Peyer's patch (tissue), 4 donors: ENCODE measurements around the gene NOD1.

Experiments used
- POLR2A ChIP-seq, 2 donors: fragments of 450-650 bp; IDR thresholded peaks; one replicate each; pipeline ENCODE4 v1.5.1; 2017; ENCODE audit warnings: antibody characterized with exemption in 2 of 2, mild to moderate bottlenecking in 2 of 2, moderate library complexity in 2 of 2
- TF ChIP-seq, protein P1 (sequence below), 6 experiments: fragments of 450-650 bp in 4 of 6; fragments of 200-600 bp in 2 of 6; sonication (generic) in 1 of 6; IDR thresholded peaks; one replicate each; pipeline ENCODE4 v1.5.1; 2017 to 2019; ENCODE audit warnings: antibody characterized with exemption in 6 of 6, mild to moderate bottlenecking in 3 of 6, moderate library complexity in 1 of 6

DNA sequence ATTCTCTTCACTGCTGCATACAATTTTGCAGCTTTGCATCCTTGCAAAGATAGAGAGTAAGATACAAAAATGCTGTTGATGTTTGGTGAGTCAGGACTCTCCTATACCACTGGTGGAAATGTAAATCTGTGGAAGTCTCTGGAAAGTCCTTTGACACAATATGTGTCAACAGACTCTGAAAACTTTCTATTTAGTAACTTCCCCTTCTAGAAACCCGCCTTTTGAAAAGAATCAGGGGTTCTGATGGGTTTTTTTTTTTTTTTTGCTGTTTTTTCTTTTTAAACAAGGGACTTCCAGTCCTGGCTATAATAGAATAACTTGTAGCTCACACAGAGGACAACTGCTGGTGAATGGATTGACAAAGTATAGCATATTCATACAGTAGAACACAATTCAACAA, 16.4 kb downstream of the NOD1 start:
- TF ChIP-seq POLR2A (IDR thresholded peaks at IDR 0.05) = no peak
- TF ChIP-seq, protein P1, sequence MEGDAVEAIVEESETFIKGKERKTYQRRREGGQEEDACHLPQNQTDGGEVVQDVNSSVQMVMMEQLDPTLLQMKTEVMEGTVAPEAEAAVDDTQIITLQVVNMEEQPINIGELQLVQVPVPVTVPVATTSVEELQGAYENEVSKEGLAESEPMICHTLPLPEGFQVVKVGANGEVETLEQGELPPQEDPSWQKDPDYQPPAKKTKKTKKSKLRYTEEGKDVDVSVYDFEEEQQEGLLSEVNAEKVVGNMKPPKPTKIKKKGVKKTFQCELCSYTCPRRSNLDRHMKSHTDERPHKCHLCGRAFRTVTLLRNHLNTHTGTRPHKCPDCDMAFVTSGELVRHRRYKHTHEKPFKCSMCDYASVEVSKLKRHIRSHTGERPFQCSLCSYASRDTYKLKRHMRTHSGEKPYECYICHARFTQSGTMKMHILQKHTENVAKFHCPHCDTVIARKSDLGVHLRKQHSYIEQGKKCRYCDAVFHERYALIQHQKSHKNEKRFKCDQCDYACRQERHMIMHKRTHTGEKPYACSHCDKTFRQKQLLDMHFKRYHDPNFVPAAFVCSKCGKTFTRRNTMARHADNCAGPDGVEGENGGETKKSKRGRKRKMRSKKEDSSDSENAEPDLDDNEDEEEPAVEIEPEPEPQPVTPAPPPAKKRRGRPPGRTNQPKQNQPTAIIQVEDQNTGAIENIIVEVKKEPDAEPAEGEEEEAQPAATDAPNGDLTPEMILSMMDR (IDR thresholded peaks at IDR 0.05) = no peak
